Liver (tissue), 3 donors: ENCODE data around the gene RPS14.
"Not testable (repeated sequence)": the region's sequence is repeated elsewhere in the genome, so short reads cannot be mapped to it uniquely, and the experiment has no call there.

Experiments used
- CTCF ChIP-seq: fragments of 150-350 bp; IDR thresholded peaks from 2 replicates; pipeline ENCODE4 v1.5.1; 2017; ENCODE audit warnings: improper control_type of control experiment, low read depth, low read length; ENCODE audit not compliant: missing input control
- FOXA1 ChIP-seq: IDR thresholded peaks from 2 replicates; pipeline ENCODE4 v1.6.1; 2016; ENCODE audit warnings: antibody characterized with exemption
- GABPA ChIP-seq, 2 donors: IDR thresholded peaks in 1 of 2; conservative IDR thresholded peaks in 1 of 2; 2 replicates each; pipeline ENCODE4 v1.6.1; 2016; ENCODE audit warnings: antibody characterized with exemption in 2 of 2, mild to moderate bottlenecking in 1 of 2, moderate library complexity in 1 of 2
- JUND ChIP-seq, 2 donors: IDR thresholded peaks; 2 replicates each; pipeline ENCODE4 v1.6.1; 2016; ENCODE audit warnings: antibody characterized with exemption in 2 of 2
- RAD21 ChIP-seq, 2 donors: IDR thresholded peaks; 2 replicates each; pipeline ENCODE4 v1.6.1; 2016; ENCODE audit warnings: antibody characterized with exemption in 2 of 2, mild to moderate bottlenecking in 2 of 2
- SP1 ChIP-seq: IDR thresholded peaks from 2 replicates; pipeline ENCODE4 v1.6.1; 2018; ENCODE audit warnings: antibody characterized with exemption, mild to moderate bottlenecking
- TAF1 ChIP-seq: conservative IDR thresholded peaks from 2 replicates; pipeline ENCODE4 v1.6.1; 2016; ENCODE audit warnings: antibody characterized with exemption, mild to moderate bottlenecking
- YY1 ChIP-seq: IDR thresholded peaks from 2 replicates; pipeline ENCODE4 v1.6.1; 2016; ENCODE audit warnings: antibody characterized with exemption, mild to moderate bottlenecking
- TF ChIP-seq, protein P1 (sequence below): IDR thresholded peaks from 2 replicates; pipeline ENCODE4 v1.6.1; 2016; ENCODE audit warnings: antibody characterized with exemption
- donor health status: healthy.
- donor health status: healthy.

DNA sequence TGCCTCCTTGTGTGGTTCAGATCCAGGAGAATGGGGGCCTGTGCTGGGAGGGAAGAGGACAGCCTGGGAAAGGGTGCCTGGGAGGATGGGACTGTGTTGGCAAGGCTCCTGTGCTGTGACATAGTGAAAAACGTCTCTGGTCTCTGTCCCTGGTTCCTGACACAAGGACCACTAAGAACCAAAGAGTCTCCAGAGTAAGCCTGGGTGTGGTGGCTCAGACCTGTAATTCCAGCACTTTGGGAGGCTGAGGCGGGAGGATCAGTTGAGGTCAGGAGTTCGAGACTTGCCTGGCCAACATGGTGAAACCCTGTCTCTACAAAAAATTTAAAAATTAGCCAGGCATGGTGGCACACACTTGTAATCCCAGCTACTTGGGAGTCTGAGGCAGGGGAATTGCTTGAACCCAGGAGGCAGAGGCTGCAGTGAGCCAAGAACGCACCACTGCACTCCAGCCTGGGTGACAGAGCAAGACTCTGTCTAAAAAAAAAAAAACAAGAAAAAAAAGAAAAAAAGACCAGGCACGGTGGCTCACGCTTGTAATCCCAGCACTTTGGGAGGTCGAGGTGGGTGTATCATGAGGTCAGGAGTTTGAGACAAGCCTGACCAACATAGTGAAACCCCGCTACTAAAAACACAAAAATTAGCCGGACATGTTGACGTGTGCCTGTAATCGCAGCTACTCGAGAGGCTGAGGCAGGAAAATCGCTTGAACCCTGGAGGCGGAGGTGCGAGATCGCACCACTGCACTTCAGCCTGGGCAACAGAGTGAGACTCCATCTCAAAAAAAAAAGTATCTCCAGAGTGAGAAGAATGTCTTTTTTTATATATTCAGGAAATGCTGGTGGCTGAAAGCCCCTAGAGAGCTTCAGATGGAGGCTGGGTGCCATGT lies 35.4 kb downstream of the RPS14 start:
- not testable (repeated sequence) for TF ChIP-seq JUND (IDR thresholded peaks at IDR 0.05); GABPA (IDR thresholded peaks at IDR 0.05 in 1 of 2, conservative IDR thresholded peaks at IDR 0.05 in 1 of 2); TAF1; CTCF; RAD21 (IDR thresholded peaks at IDR 0.05); YY1; FOXA1; SP1
- TF ChIP-seq, protein P1, sequence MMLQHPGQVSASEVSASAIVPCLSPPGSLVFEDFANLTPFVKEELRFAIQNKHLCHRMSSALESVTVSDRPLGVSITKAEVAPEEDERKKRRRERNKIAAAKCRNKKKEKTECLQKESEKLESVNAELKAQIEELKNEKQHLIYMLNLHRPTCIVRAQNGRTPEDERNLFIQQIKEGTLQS = not testable (repeated sequence)
